HepG2 (cell line): ENCODE data around the gene CENPM. TPM values are rescaled to one million over a fixed set of nuclear protein-coding genes. Genes with fewer than 3 reads are reported as not detected.
A peak's percentile ranks its signal among the peaks of the same experiment; 100 is the strongest.

Experiments
- ATAC-seq: fragments of 200-7000 bp; cut with Tn5 transposase; 3 replicates; pipeline ENCODE4 v1.9.1; 2020; ENCODE audit warnings: mild to moderate bottlenecking, moderate library complexity
- BruUV-seq: library from RNA; stranded (reverse); fragments of 400-500 nt; replicated peaks from 2 replicates; lab custom pipeline; 2021; lab: Mats Ljungman, UMichigan
- CTCF ChIA-PET: fragments of 300-600 bp; formaldehyde crosslinking; extraction: SDS; loops from one replicate; lab custom pipeline; 2021; ENCODE audit warnings: low total read pairs, inconsistent platforms, low intra/inter-chr PET ratio; lab: Yijun Ruan, JAX
- POLR2A ChIA-PET: fragments of 350-600 bp; sonication (Branson Sonifier 250); formaldehyde crosslinking; loops from one replicate; lab custom pipeline; 2020; ENCODE audit warnings: antibody characterized with exemption, inconsistent platforms; lab: Yijun Ruan, JAX
- DNase-seq: peaks from one replicate; pipeline ENCODE4 v3.0.0-alpha.2; 2015; ENCODE audit warnings: low spot score
- FAIRE-seq: peaks from 3 replicates; lab custom pipeline; 2011; peaks lifted over from hg19 to GRCh38; lab: Jason Lieb, UNC
- H2AFZ ChIP-seq: one replicate; pipeline ENCODE4 v1.6.1; 2011; ENCODE audit warnings: low read length, inconsistent platforms
- H3K27ac ChIP-seq: fragments of 300-600 bp; 3 replicates; pipeline ENCODE4 v1.8.0; 2011; ENCODE audit warnings: mixed run types, mild to moderate bottlenecking, mixed read lengths, low read length, inconsistent platforms; ENCODE audit not compliant: insufficient read depth; ENCODE audit errors: extremely low read length
- H3K27me3 ChIP-seq, 2 experiments: fragments of 200-600 bp in 1 of 2; 2 replicates in 1 of 2; 3 replicates in 1 of 2; pipeline versions ENCODE4 v1.6.0 to v1.8.0; 2011; ENCODE audit warnings: low read length in 2 of 2, mild to moderate bottlenecking in 2 of 2, moderate library complexity in 2 of 2, inconsistent platforms in 1 of 2; ENCODE audit not compliant: insufficient read depth in 2 of 2, control insufficient read depth in 1 of 2
- H3K36me3 ChIP-seq, 2 experiments: fragments of 200-600 bp in 1 of 2; replicated peaks in 1 of 2; 2 replicates in 1 of 2; 3 replicates in 1 of 2; pipeline versions ENCODE4 v1.5.1 to v1.8.0; 2011; ENCODE audit warnings: low read length in 2 of 2, inconsistent platforms in 1 of 2; ENCODE audit not compliant: insufficient read depth in 2 of 2, control insufficient read depth in 1 of 2
- H3K4me1 ChIP-seq: 2 replicates; pipeline ENCODE4 v1.5.1; 2012; ENCODE audit warnings: low read length, inconsistent platforms; ENCODE audit not compliant: insufficient read depth
- H3K4me2 ChIP-seq: 2 replicates; pipeline ENCODE4 v1.6.0; 2011; ENCODE audit warnings: low read depth, low read length, inconsistent platforms
- H3K4me3 ChIP-seq, 3 experiments: fragments of 200-600 bp in 1 of 3; sonication (generic), shearing (Covaris generic) in 1 of 3; replicated peaks in 1 of 3; 2 replicates each; pipeline ENCODE4 v1.5.1; 2011 to 2016; ENCODE audit warnings: low read length in 3 of 3, inconsistent platforms in 2 of 3, low read depth in 2 of 3, mild to moderate bottlenecking in 2 of 3, control low read depth in 1 of 3, mixed read lengths in 1 of 3; ENCODE audit not compliant: insufficient read depth in 1 of 3
- H3K79me2 ChIP-seq: one replicate; pipeline ENCODE4 v1.6.1; 2011; ENCODE audit warnings: low read length, inconsistent platforms; ENCODE audit not compliant: insufficient read depth
- H3K9ac ChIP-seq: 2 replicates; pipeline ENCODE4 v1.6.0; 2011; ENCODE audit warnings: mild to moderate bottlenecking, low read depth, low read length, inconsistent platforms; ENCODE audit not compliant: insufficient read depth
- H3K9me3 ChIP-seq: 2 replicates; pipeline ENCODE4 v1.5.1; 2012; ENCODE audit warnings: mild to moderate bottlenecking, low read length
- H4K20me1 ChIP-seq: 2 replicates; pipeline ENCODE4 v1.6.0; 2011; ENCODE audit warnings: inconsistent platforms, mild to moderate bottlenecking, low read length, moderate library complexity; ENCODE audit not compliant: insufficient read depth
- EZH2 ChIP-seq: conservative IDR thresholded peaks from 2 replicates; pipeline ENCODE4 v1.6.1; 2012; ENCODE audit warnings: mild to moderate bottlenecking, low read depth, low read length, moderate library complexity
- KDM5A ChIP-seq: fragments of 200-600 bp; sonication (generic); IDR thresholded peaks from 2 replicates; pipeline ENCODE4 v1.7.0; 2018; ENCODE audit warnings: antibody characterized with exemption, mild to moderate bottlenecking, low read length, borderline replicate concordance
- SNAPC2 ChIP-seq: sonication (generic); formaldehyde crosslinking; IDR thresholded peaks from 2 replicates; pipeline ENCODE4 v1.8.1; 2022; ENCODE audit warnings: mild to moderate bottlenecking, missing genetic modification reagents
- WGBS: methylation state at CpG from one replicate; pipeline ENCODE4 v1.1.6; 2017; ENCODE audit warnings: low lambda C conversion rate; 5-methylcytosine and 5-hydroxymethylcytosine counted together
- in situ Hi-C: cut with HindIII; loops from 2 replicates; pipeline ENCODE4 v1.10.0; 2017; ENCODE audit warnings: low pct_unique_long_range_greater_than_20kb; ENCODE audit not compliant: extremely low pct_ligation_motif_present
- intact Hi-C: fragments of 100-400 bp; cut with micrococcal nuclease; formaldehyde crosslinking; loops from one replicate; pipeline ENCODE4 v1.10.0; 2022; ENCODE audit not compliant: unreplicated experiment
- polyA plus RNA-seq, 8 experiments: library from polyadenylated mRNA; depleted of rRNA in 3 of 8; stranded (reverse) in 7 of 8; unstranded in 1 of 8; fragments of >200 nt; fragmentation: Illumina TruSeq in 4 of 8; extraction: Trizol in 4 of 8; gene quantifications; 2 replicates each; pipeline versions ENCODE4 v1.2.1 to v1.2.3, GENCODE V29; 2011 to 2016; ENCODE audit warnings: low read depth in 4 of 8, missing spikeins in 1 of 8, mixed read lengths in 1 of 8; ENCODE audit not compliant: insufficient read depth in 1 of 8
- total RNA-seq, 5 experiments: library from RNA; depleted of rRNA; stranded (reverse); fragments of >200 nt; fragmentation: Illumina TruSeq; extraction: Trizol; gene quantifications; 2 replicates each; pipeline ENCODE4 v1.2.3, GENCODE V29; 2016; ENCODE audit warnings: low read depth in 1 of 5
- TF ChIP-seq, protein P1 (sequence below): fragments of 450-650 bp; IDR thresholded peaks from 2 replicates; pipeline ENCODE4 v1.6.1; 2016
- TF ChIP-seq, protein P2 (sequence below): sonication (generic); formaldehyde crosslinking; IDR thresholded peaks from 2 replicates; pipeline ENCODE4 v1.5.1; 2020; ENCODE audit warnings: mild to moderate bottlenecking, missing genetic modification reagents, moderate library complexity

Gene CENPM
- total and polyA plus RNA-seq, 2 of the 13 experiments (the other 11 are each of a cell fraction or from before 2014, with no cell fraction given): 11.2 to 37.3 TPM

DNA sequence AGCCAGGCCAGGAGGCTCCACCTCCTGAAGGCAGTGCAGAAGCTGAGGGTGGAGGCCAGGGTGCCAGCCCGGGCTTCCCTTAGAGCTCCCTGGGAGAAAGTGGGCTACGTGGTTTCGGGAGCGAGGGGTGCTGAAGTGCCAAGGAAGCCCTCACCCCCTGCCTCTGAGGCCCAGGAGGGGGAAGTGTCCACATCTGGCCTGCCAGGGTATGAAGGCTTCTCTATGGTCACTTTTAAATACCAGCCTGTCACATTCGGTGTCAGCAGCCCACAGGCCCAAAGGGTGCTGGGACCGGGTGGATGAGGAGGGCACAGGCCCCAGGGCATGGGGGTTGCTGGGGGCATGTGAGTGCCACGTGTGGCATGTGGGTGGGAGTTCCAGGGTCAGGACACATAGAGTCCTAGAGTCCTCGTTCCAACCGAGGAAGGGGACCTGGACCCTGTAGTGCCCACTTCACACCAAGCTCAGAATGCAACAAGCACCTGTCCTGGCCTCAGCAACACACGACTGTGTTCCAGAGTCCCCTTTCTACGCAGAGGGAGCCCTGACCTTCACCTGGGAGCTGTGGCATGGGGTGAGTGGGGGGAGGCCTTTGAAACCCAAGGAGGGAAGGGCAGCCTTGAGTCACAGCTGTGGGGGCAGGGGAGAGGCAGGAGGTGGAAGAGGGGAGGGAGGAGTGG, 33.8 kb downstream of the CENPM start:
- CTCF ChIA-PET: no interaction called here
- H2AFZ ChIP-seq: no peak overlapping the region
- no peak overlapping the region for H3K4me3 ChIP-seq
- WGBS: 4% methylated on average over 9 of the region's 11 CpGs
- H3K79me2 ChIP-seq: no peaks in the 10 kb centered on the region
- no peak overlapping the region for H3K9ac ChIP-seq
- in situ Hi-C loops (no loop called here), intact Hi-C loops (no loop called here)
- peaks cover 25% of the 10 kb centered on the region; the same call in 1 of the 2 replicates for H4K20me1 ChIP-seq
- TF ChIP-seq EZH2 (peak; percentile 73), SNAPC2 (no peak), KDM5A (no peak)
- TF ChIP-seq, protein P1, sequence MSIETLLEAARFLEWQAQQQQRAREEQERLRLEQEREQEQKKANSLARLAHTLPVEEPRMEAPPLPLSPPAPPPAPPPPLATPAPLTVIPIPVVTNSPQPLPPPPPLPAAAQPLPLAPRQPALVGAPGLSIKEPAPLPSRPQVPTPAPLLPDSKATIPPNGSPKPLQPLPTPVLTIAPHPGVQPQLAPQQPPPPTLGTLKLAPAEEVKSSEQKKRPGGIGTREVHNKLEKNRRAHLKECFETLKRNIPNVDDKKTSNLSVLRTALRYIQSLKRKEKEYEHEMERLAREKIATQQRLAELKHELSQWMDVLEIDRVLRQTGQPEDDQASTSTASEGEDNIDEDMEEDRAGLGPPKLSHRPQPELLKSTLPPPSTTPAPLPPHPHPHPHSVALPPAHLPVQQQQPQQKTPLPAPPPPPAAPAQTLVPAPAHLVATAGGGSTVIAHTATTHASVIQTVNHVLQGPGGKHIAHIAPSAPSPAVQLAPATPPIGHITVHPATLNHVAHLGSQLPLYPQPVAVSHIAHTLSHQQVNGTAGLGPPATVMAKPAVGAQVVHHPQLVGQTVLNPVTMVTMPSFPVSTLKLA: peak; percentile 57
- TF ChIP-seq, protein P2, sequence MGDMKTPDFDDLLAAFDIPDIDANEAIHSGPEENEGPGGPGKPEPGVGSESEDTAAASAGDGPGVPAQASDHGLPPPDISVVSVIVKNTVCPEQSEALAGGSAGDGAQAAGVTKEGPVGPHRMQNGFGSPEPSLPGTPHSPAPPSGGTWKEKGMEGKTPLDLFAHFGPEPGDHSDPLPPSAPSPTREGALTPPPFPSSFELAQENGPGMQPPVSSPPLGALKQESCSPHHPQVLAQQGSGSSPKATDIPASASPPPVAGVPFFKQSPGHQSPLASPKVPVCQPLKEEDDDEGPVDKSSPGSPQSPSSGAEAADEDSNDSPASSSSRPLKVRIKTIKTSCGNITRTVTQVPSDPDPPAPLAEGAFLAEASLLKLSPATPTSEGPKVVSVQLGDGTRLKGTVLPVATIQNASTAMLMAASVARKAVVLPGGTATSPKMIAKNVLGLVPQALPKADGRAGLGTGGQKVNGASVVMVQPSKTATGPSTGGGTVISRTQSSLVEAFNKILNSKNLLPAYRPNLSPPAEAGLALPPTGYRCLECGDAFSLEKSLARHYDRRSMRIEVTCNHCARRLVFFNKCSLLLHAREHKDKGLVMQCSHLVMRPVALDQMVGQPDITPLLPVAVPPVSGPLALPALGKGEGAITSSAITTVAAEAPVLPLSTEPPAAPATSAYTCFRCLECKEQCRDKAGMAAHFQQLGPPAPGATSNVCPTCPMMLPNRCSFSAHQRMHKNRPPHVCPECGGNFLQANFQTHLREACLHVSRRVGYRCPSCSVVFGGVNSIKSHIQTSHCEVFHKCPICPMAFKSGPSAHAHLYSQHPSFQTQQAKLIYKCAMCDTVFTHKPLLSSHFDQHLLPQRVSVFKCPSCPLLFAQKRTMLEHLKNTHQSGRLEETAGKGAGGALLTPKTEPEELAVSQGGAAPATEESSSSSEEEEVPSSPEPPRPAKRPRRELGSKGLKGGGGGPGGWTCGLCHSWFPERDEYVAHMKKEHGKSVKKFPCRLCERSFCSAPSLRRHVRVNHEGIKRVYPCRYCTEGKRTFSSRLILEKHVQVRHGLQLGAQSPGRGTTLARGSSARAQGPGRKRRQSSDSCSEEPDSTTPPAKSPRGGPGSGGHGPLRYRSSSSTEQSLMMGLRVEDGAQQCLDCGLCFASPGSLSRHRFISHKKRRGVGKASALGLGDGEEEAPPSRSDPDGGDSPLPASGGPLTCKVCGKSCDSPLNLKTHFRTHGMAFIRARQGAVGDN (CRISPR knock-in tag): 0 out of 2 replicates have a peak, but pooled peaks have one; percentile 12
- H3K36me3 ChIP-seq: no peaks in the 10 kb centered on the region
- no peak overlapping the region for H3K27ac ChIP-seq
- no peak overlapping the region for H3K4me2 ChIP-seq
- BruUV-seq: no TSS peak
- peaks cover 13% of the 10 kb centered on the region for H3K4me1 ChIP-seq
- FAIRE-seq: no peak
- DNase-seq: no peak
- H3K9me3 ChIP-seq: no peaks in the 10 kb centered on the region
- peaks cover 26 to 70% of the 10 kb centered on the region in 2 experiments for H3K27me3 ChIP-seq
- ATAC-seq: no peak
- POLR2A ChIA-PET: no interaction called here
